Spleen (tissue), 11 donors: Measurements from ENCODE around the gene ORMDL2. TPM values are rescaled to one million over a fixed set of nuclear protein-coding genes. Genes with fewer than 3 reads are reported as not detected.
"Not testable (repeated sequence)": the region's sequence is repeated elsewhere in the genome, so short reads cannot be mapped to it uniquely, and the experiment has no call there.

Experiments used
- DNase-seq: peaks from one replicate; pipeline ENCODE4 v3.0.0-alpha.2; 2020
- H3K27ac ChIP-seq, 8 donors: fragments of 200-600 bp; sonication (generic) in 7 of 8; 1 replicate in 4 of 8; 2 replicates in 4 of 8; pipeline versions ENCODE4 v1.5.0 to v1.8.0; 2016 to 2021; ENCODE audit warnings: inconsistent platforms in 4 of 8, mild to moderate bottlenecking in 4 of 8, moderate library complexity in 1 of 8
- H3K27me3 ChIP-seq, 7 donors: fragments of 200-600 bp; sonication (generic) in 6 of 7; replicated peaks in 1 of 7; 1 replicate in 4 of 7; 2 replicates in 3 of 7; pipeline versions ENCODE4 v1.5.0 to v1.8.0; 2016 to 2021; ENCODE audit warnings: inconsistent platforms in 3 of 7, mild to moderate bottlenecking in 1 of 7
- H3K36me3 ChIP-seq, 6 donors: fragments of 200-600 bp; sonication (generic) in 5 of 6; 1 replicate in 4 of 6; 2 replicates in 2 of 6; pipeline versions ENCODE4 v1.5.0 to v1.8.0; 2016 to 2021; ENCODE audit warnings: inconsistent platforms in 2 of 6
- H3K4me1 ChIP-seq, 6 donors: fragments of 200-600 bp; sonication (generic) in 5 of 6; 1 replicate in 3 of 6; 2 replicates in 3 of 6; pipeline versions ENCODE4 v1.5.0 to v1.8.0; 2016 to 2021; ENCODE audit warnings: inconsistent platforms in 3 of 6
- H3K4me3 ChIP-seq, 8 donors: fragments of 200-600 bp; sonication (generic) in 7 of 8; 1 replicate in 4 of 8; 2 replicates in 4 of 8; pipeline versions ENCODE4 v1.5.0 to v1.8.0; 2016 to 2021; ENCODE audit warnings: inconsistent platforms in 4 of 8, mild to moderate bottlenecking in 4 of 8, moderate library complexity in 2 of 8
- H3K9me3 ChIP-seq, 8 donors: fragments of 200-600 bp; sonication (generic) in 7 of 8; 1 replicate in 4 of 8; 2 replicates in 4 of 8; pipeline versions ENCODE4 v1.5.0 to v1.8.0; 2016 to 2021; ENCODE audit warnings: inconsistent platforms in 4 of 8
- POLR2A ChIP-seq, 3 donors: fragments of 450-650 bp; IDR thresholded peaks; one replicate each; pipeline ENCODE4 v1.5.1; 2017; ENCODE audit warnings: antibody characterized with exemption in 3 of 3, mild to moderate bottlenecking in 1 of 3
- POLR2AphosphoS5 ChIP-seq, 3 donors: sonication (generic); formaldehyde crosslinking; IDR thresholded peaks; one replicate each; pipeline ENCODE4 v1.5.1; 2017; ENCODE audit warnings: antibody characterized with exemption in 3 of 3
- WGBS, 5 donors: extraction: QIAGEN DNeasy Blood & Tissue Kit in 3 of 5; methylation state at CpG; one replicate each; pipeline versions ENCODE4 v1.1.5 to v1.1.7; 2013 to 2018; 5-methylcytosine and 5-hydroxymethylcytosine counted together
- intact Hi-C: fragments of 100-400 bp; cut with DNase I; formaldehyde crosslinking; loops from one replicate; pipeline ENCODE4 v1.15.0; 2023; ENCODE audit warnings: low total_unique reads
- polyA plus RNA-seq, 3 donors: library from polyadenylated mRNA; stranded (reverse); fragments of 200-250 nt; gene quantifications; one replicate each; pipeline ENCODE4 v1.2.1, GENCODE V29; 2013
- total RNA-seq, 7 donors: library from RNA; depleted of rRNA in 3 of 7; stranded (reverse); fragments of >200 nt in 3 of 7; fragmentation: NEBNext Ultra II Directional in 4 of 7; extraction: Animal tissue kit (Norgen Biotek cat#: 25700) in 4 of 7; gene quantifications; one replicate each; pipeline versions ENCODE4 v1.1.0 to v1.2.1, GENCODE V29; 2016 to 2021
- TF ChIP-seq, protein P1 (sequence below), 11 experiments: fragments of 200-600 bp in 7 of 11; fragments of 450-650 bp in 4 of 11; sonication (generic) in 4 of 11; IDR thresholded peaks in 8 of 11; conservative IDR thresholded peaks in 3 of 11; 1 replicate in 7 of 11; 2 replicates in 4 of 11; pipeline versions ENCODE4 v1.4.0 to v1.8.0; 2016 to 2021; ENCODE audit warnings: antibody characterized with exemption in 11 of 11, inconsistent platforms in 4 of 11, mild to moderate bottlenecking in 1 of 11
- donor health status: healthy with polysubstance abuse.
- donor health status: DM: no; HTN: no; CAD: no; lungs with moderate emphysema.
- donor health status: DM: no; HTN: no; CAD: no.
- donor health status: Bipolar disorder and iron deficiency.
- donor health status: healthy.
- donor health status: DM: no; HTN: no; CAD: no.
- donor health status: DM: yes; HTN: yes; CAD: no.

The ORMDL2 gene
- total and polyA plus RNA-seq, 10 donors, result 18.8 to 34.6 (median 28.0) TPM

- 88 to 94% (median 92%) methylated on average over 2 of the region's 2 CpGs for WGBS, 5 donors
- no peaks in the 10 kb centered on the region for H3K36me3 ChIP-seq
- peaks cover 4 to 24% (median 19%) of the 10 kb centered on the region in 8 donors for H3K9me3 ChIP-seq
- H3K27me3 ChIP-seq, result no peaks in the 10 kb centered on the region
- no peaks in the 10 kb centered on the region for H3K4me1 ChIP-seq
- H3K27ac ChIP-seq, result no peak overlapping the region
- no peak for TF ChIP-seq POLR2A (IDR thresholded peaks at IDR 0.05)
- TF ChIP-seq, protein P1, sequence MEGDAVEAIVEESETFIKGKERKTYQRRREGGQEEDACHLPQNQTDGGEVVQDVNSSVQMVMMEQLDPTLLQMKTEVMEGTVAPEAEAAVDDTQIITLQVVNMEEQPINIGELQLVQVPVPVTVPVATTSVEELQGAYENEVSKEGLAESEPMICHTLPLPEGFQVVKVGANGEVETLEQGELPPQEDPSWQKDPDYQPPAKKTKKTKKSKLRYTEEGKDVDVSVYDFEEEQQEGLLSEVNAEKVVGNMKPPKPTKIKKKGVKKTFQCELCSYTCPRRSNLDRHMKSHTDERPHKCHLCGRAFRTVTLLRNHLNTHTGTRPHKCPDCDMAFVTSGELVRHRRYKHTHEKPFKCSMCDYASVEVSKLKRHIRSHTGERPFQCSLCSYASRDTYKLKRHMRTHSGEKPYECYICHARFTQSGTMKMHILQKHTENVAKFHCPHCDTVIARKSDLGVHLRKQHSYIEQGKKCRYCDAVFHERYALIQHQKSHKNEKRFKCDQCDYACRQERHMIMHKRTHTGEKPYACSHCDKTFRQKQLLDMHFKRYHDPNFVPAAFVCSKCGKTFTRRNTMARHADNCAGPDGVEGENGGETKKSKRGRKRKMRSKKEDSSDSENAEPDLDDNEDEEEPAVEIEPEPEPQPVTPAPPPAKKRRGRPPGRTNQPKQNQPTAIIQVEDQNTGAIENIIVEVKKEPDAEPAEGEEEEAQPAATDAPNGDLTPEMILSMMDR (IDR thresholded peaks at IDR 0.05 in 8 of 11, conservative IDR thresholded peaks at IDR 0.05 in 3 of 11), result no peak
- TF ChIP-seq POLR2AphosphoS5 (IDR thresholded peaks at IDR 0.05), result no peak
- no peak for DNase-seq
- no peak overlapping the region for H3K4me3 ChIP-seq
- intact Hi-C loops, result no loop called here
Measured at GRCh38 chr12:55865327-55865726, 47.5 kb downstream of the ORMDL2 start.

- H3K27me3 ChIP-seq, H3K4me3 ChIP-seq, H3K27ac ChIP-seq, DNase-seq, H3K4me1 ChIP-seq, intact Hi-C loops, H3K36me3 ChIP-seq: not testable (repeated sequence)
- WGBS, 5 donors, result 83 to 98% (median 98%) methylated on average over 3 of the region's 3 CpGs
- H3K9me3 ChIP-seq, result peaks cover 4 to 24% (median 19%) of the 10 kb centered on the region in 8 donors
Measured at GRCh38 chr12:55866454-55867004, 48.7 kb downstream of the ORMDL2 start.

Other genes with a start within 250 kb of the ORMDL2 start
- not detected for gene OR2AP1, start 245.6 kb upstream of the ORMDL2 start, total RNA-seq
- not detected for gene OR2AP1, start 245.6 kb upstream of the ORMDL2 start, polyA plus RNA-seq
- gene OR10P1, start 181.1 kb upstream of the ORMDL2 start, total RNA-seq, result not detected
- gene OR10P1, start 181.1 kb upstream of the ORMDL2 start, polyA plus RNA-seq, result not detected
- gene ITGA7, start 110.1 kb upstream of the ORMDL2 start, total RNA-seq, result 10 to 100 TPM; 13.8 to 93.2 (median 24.7) TPM
- gene ITGA7, start 110.1 kb upstream of the ORMDL2 start, polyA plus RNA-seq, result 10 to 100 TPM in 1 of 3 donors, 1 to 10 TPM in 2; 4.4 to 18.0 (median 8.6) TPM
- gene BLOC1S1, start 102.0 kb upstream of the ORMDL2 start, total RNA-seq, result 100 to 1,000 TPM; 113 to 228 (median 141) TPM
- gene BLOC1S1, start 102.0 kb upstream of the ORMDL2 start, polyA plus RNA-seq, result 100 to 1,000 TPM; 278 to 304 (median 282) TPM
- 10 to 100 TPM in 5 of 7 donors, 1 to 10 TPM in 2; 7.4 to 17.4 (median 15.5) TPM for gene RDH5, start 97.6 kb upstream of the ORMDL2 start, total RNA-seq
- 10 to 100 TPM in 1 of 3 donors, 1 to 10 TPM in 2; 4.7 to 12.1 (median 9.9) TPM for gene RDH5, start 97.6 kb upstream of the ORMDL2 start, polyA plus RNA-seq
- 100 to 1,000 TPM; 440 to 750 (median 627) TPM for gene CD63, start 89.0 kb upstream of the ORMDL2 start, total RNA-seq
- gene CD63, start 89.0 kb upstream of the ORMDL2 start, polyA plus RNA-seq, result 100 to 1,000 TPM; 395 to 693 (median 509) TPM
- 10 to 100 TPM in 5 of 7 donors, 1 to 10 TPM in 2; 6.1 to 14.5 (median 10.7) TPM for gene GDF11, start 74.9 kb upstream of the ORMDL2 start, total RNA-seq
- 1 to 10 TPM; 3.5 to 5.5 (median 4.0) TPM for gene GDF11, start 74.9 kb upstream of the ORMDL2 start, polyA plus RNA-seq
- gene SARNP, start 317 bp upstream of the ORMDL2 start, total RNA-seq, result 10 to 100 TPM; 40.0 to 74.1 (median 46.3) TPM
- 10 to 100 TPM; 72.4 to 97.6 (median 78.4) TPM for gene SARNP, start 317 bp upstream of the ORMDL2 start, polyA plus RNA-seq
- 10 to 100 TPM; 28.2 to 45.0 (median 36.9) TPM for gene DNAJC14, start 11.5 kb downstream of the ORMDL2 start, total RNA-seq
- gene DNAJC14, start 11.5 kb downstream of the ORMDL2 start, polyA plus RNA-seq, result 10 to 100 TPM; 10.6 to 23.3 (median 13.5) TPM
- gene MMP19, start 24.9 kb downstream of the ORMDL2 start, total RNA-seq, result 100 to 1,000 TPM in 1 of 7 donors, 10 to 100 TPM in 6; 28.1 to 100 (median 72.2) TPM
- gene MMP19, start 24.9 kb downstream of the ORMDL2 start, polyA plus RNA-seq, result 10 to 100 TPM in 2 of 3 donors, 1 to 10 TPM in 1; 7.9 to 13.7 (median 10.5) TPM
- gene PYM1, start 109.9 kb downstream of the ORMDL2 start, total RNA-seq, result 10 to 100 TPM; 26.7 to 40.7 (median 36.6) TPM
- gene PYM1, start 109.9 kb downstream of the ORMDL2 start, polyA plus RNA-seq, result 10 to 100 TPM; 48.3 to 54.0 (median 51.2) TPM
- gene DGKA, start 113.1 kb downstream of the ORMDL2 start, total RNA-seq, result 100 to 1,000 TPM; 132 to 261 (median 197) TPM
- 100 to 1,000 TPM in 2 of 3 donors, 10 to 100 TPM in 1; 73.8 to 136 (median 105) TPM for gene DGKA, start 113.1 kb downstream of the ORMDL2 start, polyA plus RNA-seq
- 1 to 10 TPM in 3 of 7 donors, under 1 TPM in 4; 0.44 to 1.6 (median 0.85) TPM for gene PMEL, start 148.0 kb downstream of the ORMDL2 start, total RNA-seq
- gene PMEL, start 148.0 kb downstream of the ORMDL2 start, polyA plus RNA-seq, result under 1 TPM; 0.15 to 0.50 (median 0.29) TPM
- 10 to 100 TPM; 21.4 to 46.6 (median 30.9) TPM for gene CDK2, start 148.8 kb downstream of the ORMDL2 start, total RNA-seq
- 10 to 100 TPM; 11.9 to 16.2 (median 12.9) TPM for gene CDK2, start 148.8 kb downstream of the ORMDL2 start, polyA plus RNA-seq
- gene RAB5B, start 156.0 kb downstream of the ORMDL2 start, total RNA-seq, result 100 to 1,000 TPM in 1 of 7 donors, 10 to 100 TPM in 6; 70.5 to 101 (median 94.4) TPM
- 10 to 100 TPM; 30.9 to 48.4 (median 35.1) TPM for gene RAB5B, start 156.0 kb downstream of the ORMDL2 start, polyA plus RNA-seq
- 10 to 100 TPM; 13.1 to 29.1 (median 19.8) TPM for gene SUOX, start 179.2 kb downstream of the ORMDL2 start, total RNA-seq
- gene SUOX, start 179.2 kb downstream of the ORMDL2 start, polyA plus RNA-seq, result 1 to 10 TPM; 6.0 to 8.1 (median 6.1) TPM
- 1 to 10 TPM; 3.1 to 9.3 (median 6.2) TPM for gene IKZF4, start 203.0 kb downstream of the ORMDL2 start, total RNA-seq
- 1 to 10 TPM in 2 of 3 donors, under 1 TPM in 1; 0.80 to 1.6 (median 1.4) TPM for gene IKZF4, start 203.0 kb downstream of the ORMDL2 start, polyA plus RNA-seq
- gene RPS26, start 223.9 kb downstream of the ORMDL2 start, total RNA-seq, result 100 to 1,000 TPM in 3 of 7 donors, 10 to 100 TPM in 4; 15.3 to 674 (median 76.8) TPM
- 1,000 to 10,000 TPM; 1,592 to 2,958 (median 1,751) TPM for gene RPS26, start 223.9 kb downstream of the ORMDL2 start, polyA plus RNA-seq